HepG2 (cell line): Measurements from ENCODE around the gene SH2D3C. TPM values are rescaled to one million over a fixed set of nuclear protein-coding genes. Genes with fewer than 3 reads are reported as not detected.

Experiments used
- GZF1 ChIP-seq: sonication (generic); formaldehyde crosslinking; IDR thresholded peaks from 2 replicates; pipeline ENCODE4 v1.5.1; 2020; ENCODE audit warnings: mild to moderate bottlenecking, missing genetic modification reagents
- HNRNPUL1 ChIP-seq: fragments of 200-400 bp; formaldehyde crosslinking; IDR thresholded peaks from 2 replicates; pipeline ENCODE4 v1.6.1; 2017; ENCODE audit warnings: low read depth, mild to moderate bottlenecking, low read length, moderate library complexity
- KDM4B ChIP-seq: sonication (generic); formaldehyde crosslinking; IDR thresholded peaks from 2 replicates; pipeline ENCODE4 v1.4.0; 2020; ENCODE audit warnings: missing genetic modification reagents
- MXI1 ChIP-seq: IDR thresholded peaks from 3 replicates; pipeline ENCODE4 v1.6.1; 2012; ENCODE audit warnings: low read depth, low read length, inconsistent platforms, borderline replicate concordance
- SOX6 ChIP-seq, 2 experiments: fragments of 450-650 bp in 1 of 2; sonication (generic) in 1 of 2; formaldehyde crosslinking in 1 of 2; IDR thresholded peaks; 2 replicates each; pipeline versions ENCODE4 v1.4.0 to v1.6.1; 2017 to 2020; ENCODE audit warnings: antibody characterized with exemption in 1 of 2, mild to moderate bottlenecking in 1 of 2, missing genetic modification reagents in 1 of 2
- SPEN ChIP-seq: sonication (generic); formaldehyde crosslinking; IDR thresholded peaks from 2 replicates; pipeline ENCODE4 v1.5.1; 2020; ENCODE audit warnings: low read depth, mild to moderate bottlenecking, missing genetic modification reagents
- TEAD3 ChIP-seq: optimal IDR thresholded peaks from 2 replicates; pipeline ENCODE3; 2016; ENCODE audit warnings: borderline replicate concordance
- ZNF282 ChIP-seq: fragments of 450-650 bp; IDR thresholded peaks from 2 replicates; pipeline ENCODE4 v1.6.1; 2018; ENCODE audit not compliant: partially characterized antibody
- ZNF3 ChIP-seq: IDR thresholded peaks from 2 replicates; pipeline ENCODE4 v1.7.0; 2017; ENCODE audit warnings: inconsistent platforms
- ZNF337 ChIP-seq: sonication (generic); formaldehyde crosslinking; IDR thresholded peaks from 2 replicates; pipeline ENCODE4 v1.5.1; 2020; ENCODE audit warnings: missing genetic modification reagents, low read depth, mild to moderate bottlenecking, borderline replicate concordance
- ZNF883 ChIP-seq: sonication (generic); formaldehyde crosslinking; IDR thresholded peaks from 2 replicates; pipeline ENCODE4 v1.5.1; 2020; ENCODE audit warnings: mild to moderate bottlenecking, missing genetic modification reagents; ENCODE audit errors: not compliant biosample characterization
- polyA plus RNA-seq, 8 experiments: library from polyadenylated mRNA; depleted of rRNA in 3 of 8; stranded (reverse) in 7 of 8; unstranded in 1 of 8; fragments of >200 nt; fragmentation: Illumina TruSeq in 4 of 8; extraction: Trizol in 4 of 8; gene quantifications; 2 replicates each; pipeline versions ENCODE4 v1.2.1 to v1.2.3, GENCODE V29; 2011 to 2016; ENCODE audit warnings: low read depth in 4 of 8, missing spikeins in 1 of 8, mixed read lengths in 1 of 8; ENCODE audit not compliant: insufficient read depth in 1 of 8
- total RNA-seq, 5 experiments: library from RNA; depleted of rRNA; stranded (reverse); fragments of >200 nt; fragmentation: Illumina TruSeq; extraction: Trizol; gene quantifications; 2 replicates each; pipeline ENCODE4 v1.2.3, GENCODE V29; 2016; ENCODE audit warnings: low read depth in 1 of 5
- TF ChIP-seq, protein P1 (sequence below): sonication (generic); formaldehyde crosslinking; IDR thresholded peaks from 2 replicates; pipeline ENCODE4 v1.5.0; 2020; ENCODE audit warnings: missing genetic modification reagents, mild to moderate bottlenecking, borderline replicate concordance
- TF ChIP-seq, protein P2 (sequence below), 2 experiments: sonication (generic) in 1 of 2; formaldehyde crosslinking in 1 of 2; IDR thresholded peaks; 2 replicates each; pipeline versions ENCODE4 v1.6.1 to v1.9.0; 2014 to 2022; ENCODE audit warnings: antibody characterized with exemption in 1 of 2, borderline replicate concordance in 1 of 2, inconsistent platforms in 1 of 2, low read depth in 1 of 2, missing genetic modification reagents in 1 of 2
- TF ChIP-seq, protein P3 (sequence below): sonication (generic); formaldehyde crosslinking; IDR thresholded peaks from 2 replicates; pipeline ENCODE4 v1.5.1; 2020; ENCODE audit warnings: mild to moderate bottlenecking, missing genetic modification reagents, moderate library complexity
- TF ChIP-seq, protein P4 (sequence below): sonication (generic); formaldehyde crosslinking; IDR thresholded peaks from 2 replicates; pipeline ENCODE4 v1.5.0; 2020; ENCODE audit warnings: mild to moderate bottlenecking, missing genetic modification reagents

SH2D3C gene
- total and polyA plus RNA-seq, 2 of the 13 experiments (the other 11 are each of a cell fraction or from before 2014, with no cell fraction given), result not detected

DNA sequence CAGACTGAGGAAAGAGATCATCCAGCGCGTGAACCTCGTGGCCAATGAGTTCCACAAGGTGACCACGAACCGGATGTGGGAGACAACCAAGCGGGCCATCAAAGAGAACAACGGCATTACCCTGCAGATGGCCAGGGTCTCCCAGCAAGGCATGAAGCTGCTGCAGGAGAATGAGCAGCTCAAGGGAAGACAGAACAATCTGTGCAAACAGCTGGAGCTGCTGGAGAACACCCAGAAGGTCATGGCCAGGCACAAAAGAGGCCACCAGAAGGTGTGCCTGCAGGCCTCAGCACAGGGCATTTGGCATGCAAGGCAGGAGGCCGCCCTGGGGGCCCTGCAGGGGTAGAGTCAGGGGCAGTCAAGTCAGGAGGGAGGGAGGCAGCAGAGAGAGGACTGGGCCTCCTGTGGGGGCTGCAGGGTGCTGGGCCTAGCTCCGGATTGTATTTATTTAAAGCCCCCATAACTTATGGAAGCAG, 67.2 kb downstream of the SH2D3C start (continued):
- TF ChIP-seq ZNF337 (CRISPR knock-in tag) (no peak), SPEN (CRISPR knock-in tag) (no peak), ZNF3 (CRISPR knock-in tag) (no peak), KDM4B (0 out of 2 replicates have a peak, but pooled peaks have one; percentile 55), HNRNPUL1 (no peak), SOX6 (IDR thresholded peaks at IDR 0.05) (no peak), SOX6 (CRISPR knock-in tag; IDR thresholded peaks at IDR 0.05) (peak; percentile 54), GZF1 (CRISPR knock-in tag) (no peak), TEAD3 (CRISPR knock-in tag) (no peak), MXI1 (no peak), ZNF282 (no peak), ZNF883 (CRISPR knock-in tag) (no peak)
- TF ChIP-seq, protein P1, sequence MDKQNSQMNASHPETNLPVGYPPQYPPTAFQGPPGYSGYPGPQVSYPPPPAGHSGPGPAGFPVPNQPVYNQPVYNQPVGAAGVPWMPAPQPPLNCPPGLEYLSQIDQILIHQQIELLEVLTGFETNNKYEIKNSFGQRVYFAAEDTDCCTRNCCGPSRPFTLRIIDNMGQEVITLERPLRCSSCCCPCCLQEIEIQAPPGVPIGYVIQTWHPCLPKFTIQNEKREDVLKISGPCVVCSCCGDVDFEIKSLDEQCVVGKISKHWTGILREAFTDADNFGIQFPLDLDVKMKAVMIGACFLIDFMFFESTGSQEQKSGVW (CRISPR knock-in tag), result no peak
- TF ChIP-seq, protein P2, sequence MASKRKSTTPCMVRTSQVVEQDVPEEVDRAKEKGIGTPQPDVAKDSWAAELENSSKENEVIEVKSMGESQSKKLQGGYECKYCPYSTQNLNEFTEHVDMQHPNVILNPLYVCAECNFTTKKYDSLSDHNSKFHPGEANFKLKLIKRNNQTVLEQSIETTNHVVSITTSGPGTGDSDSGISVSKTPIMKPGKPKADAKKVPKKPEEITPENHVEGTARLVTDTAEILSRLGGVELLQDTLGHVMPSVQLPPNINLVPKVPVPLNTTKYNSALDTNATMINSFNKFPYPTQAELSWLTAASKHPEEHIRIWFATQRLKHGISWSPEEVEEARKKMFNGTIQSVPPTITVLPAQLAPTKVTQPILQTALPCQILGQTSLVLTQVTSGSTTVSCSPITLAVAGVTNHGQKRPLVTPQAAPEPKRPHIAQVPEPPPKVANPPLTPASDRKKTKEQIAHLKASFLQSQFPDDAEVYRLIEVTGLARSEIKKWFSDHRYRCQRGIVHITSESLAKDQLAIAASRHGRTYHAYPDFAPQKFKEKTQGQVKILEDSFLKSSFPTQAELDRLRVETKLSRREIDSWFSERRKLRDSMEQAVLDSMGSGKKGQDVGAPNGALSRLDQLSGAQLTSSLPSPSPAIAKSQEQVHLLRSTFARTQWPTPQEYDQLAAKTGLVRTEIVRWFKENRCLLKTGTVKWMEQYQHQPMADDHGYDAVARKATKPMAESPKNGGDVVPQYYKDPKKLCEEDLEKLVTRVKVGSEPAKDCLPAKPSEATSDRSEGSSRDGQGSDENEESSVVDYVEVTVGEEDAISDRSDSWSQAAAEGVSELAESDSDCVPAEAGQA (IDR thresholded peaks at IDR 0.05; ENCODE audit: low read depth), result no peak
- TF ChIP-seq, protein P2 (CRISPR knock-in tag; IDR thresholded peaks at IDR 0.05; ENCODE audit: borderline replicate concordance), result no peak
- TF ChIP-seq, protein P3, sequence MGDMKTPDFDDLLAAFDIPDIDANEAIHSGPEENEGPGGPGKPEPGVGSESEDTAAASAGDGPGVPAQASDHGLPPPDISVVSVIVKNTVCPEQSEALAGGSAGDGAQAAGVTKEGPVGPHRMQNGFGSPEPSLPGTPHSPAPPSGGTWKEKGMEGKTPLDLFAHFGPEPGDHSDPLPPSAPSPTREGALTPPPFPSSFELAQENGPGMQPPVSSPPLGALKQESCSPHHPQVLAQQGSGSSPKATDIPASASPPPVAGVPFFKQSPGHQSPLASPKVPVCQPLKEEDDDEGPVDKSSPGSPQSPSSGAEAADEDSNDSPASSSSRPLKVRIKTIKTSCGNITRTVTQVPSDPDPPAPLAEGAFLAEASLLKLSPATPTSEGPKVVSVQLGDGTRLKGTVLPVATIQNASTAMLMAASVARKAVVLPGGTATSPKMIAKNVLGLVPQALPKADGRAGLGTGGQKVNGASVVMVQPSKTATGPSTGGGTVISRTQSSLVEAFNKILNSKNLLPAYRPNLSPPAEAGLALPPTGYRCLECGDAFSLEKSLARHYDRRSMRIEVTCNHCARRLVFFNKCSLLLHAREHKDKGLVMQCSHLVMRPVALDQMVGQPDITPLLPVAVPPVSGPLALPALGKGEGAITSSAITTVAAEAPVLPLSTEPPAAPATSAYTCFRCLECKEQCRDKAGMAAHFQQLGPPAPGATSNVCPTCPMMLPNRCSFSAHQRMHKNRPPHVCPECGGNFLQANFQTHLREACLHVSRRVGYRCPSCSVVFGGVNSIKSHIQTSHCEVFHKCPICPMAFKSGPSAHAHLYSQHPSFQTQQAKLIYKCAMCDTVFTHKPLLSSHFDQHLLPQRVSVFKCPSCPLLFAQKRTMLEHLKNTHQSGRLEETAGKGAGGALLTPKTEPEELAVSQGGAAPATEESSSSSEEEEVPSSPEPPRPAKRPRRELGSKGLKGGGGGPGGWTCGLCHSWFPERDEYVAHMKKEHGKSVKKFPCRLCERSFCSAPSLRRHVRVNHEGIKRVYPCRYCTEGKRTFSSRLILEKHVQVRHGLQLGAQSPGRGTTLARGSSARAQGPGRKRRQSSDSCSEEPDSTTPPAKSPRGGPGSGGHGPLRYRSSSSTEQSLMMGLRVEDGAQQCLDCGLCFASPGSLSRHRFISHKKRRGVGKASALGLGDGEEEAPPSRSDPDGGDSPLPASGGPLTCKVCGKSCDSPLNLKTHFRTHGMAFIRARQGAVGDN (CRISPR knock-in tag), result peak; percentile 63
- TF ChIP-seq, protein P4, sequence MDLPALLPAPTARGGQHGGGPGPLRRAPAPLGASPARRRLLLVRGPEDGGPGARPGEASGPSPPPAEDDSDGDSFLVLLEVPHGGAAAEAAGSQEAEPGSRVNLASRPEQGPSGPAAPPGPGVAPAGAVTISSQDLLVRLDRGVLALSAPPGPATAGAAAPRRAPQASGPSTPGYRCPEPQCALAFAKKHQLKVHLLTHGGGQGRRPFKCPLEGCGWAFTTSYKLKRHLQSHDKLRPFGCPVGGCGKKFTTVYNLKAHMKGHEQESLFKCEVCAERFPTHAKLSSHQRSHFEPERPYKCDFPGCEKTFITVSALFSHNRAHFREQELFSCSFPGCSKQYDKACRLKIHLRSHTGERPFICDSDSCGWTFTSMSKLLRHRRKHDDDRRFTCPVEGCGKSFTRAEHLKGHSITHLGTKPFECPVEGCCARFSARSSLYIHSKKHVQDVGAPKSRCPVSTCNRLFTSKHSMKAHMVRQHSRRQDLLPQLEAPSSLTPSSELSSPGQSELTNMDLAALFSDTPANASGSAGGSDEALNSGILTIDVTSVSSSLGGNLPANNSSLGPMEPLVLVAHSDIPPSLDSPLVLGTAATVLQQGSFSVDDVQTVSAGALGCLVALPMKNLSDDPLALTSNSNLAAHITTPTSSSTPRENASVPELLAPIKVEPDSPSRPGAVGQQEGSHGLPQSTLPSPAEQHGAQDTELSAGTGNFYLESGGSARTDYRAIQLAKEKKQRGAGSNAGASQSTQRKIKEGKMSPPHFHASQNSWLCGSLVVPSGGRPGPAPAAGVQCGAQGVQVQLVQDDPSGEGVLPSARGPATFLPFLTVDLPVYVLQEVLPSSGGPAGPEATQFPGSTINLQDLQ (CRISPR knock-in tag), result no peak
